ENCODE results near the gene SPATS2L.
"Not testable (repeated sequence)": the region's sequence is repeated elsewhere in the genome, so short reads cannot be mapped to it uniquely, and the experiment has no call there.

The SPATS2L gene

DNA sequence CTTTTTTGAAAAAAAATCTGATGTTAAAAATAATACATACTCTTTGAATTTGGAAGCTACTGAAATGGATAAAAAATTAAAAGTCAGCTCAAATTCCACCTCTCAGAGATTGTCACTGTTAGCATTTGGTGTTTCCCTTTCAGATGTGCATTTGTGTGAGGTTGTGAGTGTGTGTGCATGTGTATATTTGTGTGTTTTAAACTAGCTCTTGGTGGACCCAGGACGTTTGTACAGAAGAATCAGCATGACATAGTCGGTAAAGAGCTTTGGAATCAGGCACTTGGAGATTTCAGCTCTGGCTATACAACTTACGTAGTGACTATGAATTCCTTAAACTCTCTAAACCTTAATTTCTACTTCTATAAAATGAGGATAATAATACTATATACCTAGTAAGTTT, 14.5 kb downstream of the SPATS2L start:
- DNase-seq: no peak

DNA sequence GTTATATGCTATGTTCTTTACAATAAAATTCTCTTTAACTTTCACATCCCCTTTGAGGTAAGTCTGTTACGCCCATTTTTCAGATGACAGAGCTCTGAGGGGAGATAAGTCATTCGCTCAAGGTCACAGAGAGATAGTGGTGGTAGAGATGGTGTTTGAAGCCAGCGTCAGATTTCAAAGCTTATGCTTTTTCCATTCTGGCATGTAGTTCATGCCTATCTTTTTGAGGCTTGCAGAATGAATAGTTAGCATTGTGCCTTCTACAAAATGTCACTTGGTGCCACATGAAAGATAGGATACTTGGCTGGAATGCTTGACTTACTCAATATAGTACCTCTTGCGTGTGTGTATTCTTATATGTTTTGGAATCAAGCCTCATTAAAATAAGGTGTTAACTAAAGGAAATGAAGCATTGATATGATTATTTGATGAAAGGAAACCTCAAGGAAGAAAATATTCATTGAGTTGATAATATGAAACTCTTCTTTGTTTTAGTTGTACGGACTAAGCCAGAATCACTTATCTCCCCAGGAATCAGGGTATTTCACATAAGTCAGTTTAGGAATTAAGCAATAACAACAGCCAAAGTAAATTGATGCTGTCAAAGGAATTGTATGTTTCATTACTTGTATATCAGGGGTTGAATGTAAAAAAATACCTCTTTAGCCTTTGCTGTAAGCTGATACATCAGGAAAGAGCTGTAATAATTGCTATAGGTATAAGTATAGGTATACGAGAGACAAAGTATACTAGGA, 15.5 kb downstream of the SPATS2L start:
- DNase-seq: no peak

DNA sequence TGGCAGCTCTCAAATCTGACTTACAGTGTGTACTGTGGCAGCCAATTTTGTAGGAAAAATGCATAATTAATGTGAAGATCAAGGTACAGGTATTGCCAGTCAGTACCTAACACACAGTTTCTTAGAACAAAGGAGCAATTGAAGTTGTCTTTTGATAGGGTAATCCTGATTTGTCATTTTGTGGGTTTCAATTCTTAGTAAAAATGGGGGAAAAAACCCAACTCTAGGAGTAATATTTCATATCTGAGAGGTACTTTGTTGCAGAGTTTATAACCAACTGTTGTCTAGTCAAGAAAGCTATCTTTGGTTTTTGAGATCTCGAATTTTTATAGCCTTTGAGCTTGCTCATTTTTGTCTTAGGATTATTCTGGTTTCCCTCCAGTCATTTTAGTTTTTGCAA, 16.1 kb downstream of the SPATS2L start:
- no peak for DNase-seq

DNA sequence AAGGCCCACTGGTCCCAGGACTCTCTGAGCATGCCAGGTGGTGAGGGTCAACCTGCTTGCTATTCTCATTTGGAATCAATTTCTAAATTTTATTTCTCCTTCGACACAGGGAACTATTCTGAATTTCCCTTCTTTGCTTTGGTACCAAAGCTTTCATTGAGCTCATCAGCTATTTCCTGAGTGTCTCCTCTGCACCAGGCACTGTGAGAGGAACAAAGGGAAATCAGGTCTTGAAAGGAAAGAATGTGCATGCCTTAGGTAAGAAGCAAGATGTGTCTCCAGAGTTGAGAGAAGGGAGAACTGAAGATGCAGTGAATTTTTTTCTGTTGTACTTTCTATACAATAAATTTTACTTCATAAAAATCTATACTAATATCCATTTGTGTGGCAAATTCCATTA, 17.9 kb downstream of the SPATS2L start:
- no peak for DNase-seq

DNA sequence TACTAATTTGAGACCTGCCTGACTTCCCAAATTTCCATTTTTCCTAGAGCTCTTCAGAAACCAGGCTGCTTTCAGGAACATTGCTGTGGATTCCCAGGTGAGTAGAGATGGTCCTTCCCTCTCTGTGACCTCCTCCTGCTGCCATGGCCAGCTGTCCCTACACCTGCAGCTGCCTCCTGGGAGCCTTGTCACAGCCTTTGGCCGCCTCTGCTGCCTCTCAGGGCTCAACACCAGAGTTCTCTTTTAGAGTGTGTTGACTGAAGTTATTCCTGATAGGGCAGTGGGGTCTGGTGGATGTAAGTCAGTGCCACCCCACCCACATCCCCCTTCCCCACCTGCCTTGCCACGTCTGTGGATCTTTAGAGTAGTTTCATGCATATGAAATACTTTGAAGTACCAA, 22.9 kb downstream of the SPATS2L start:
- no peak for DNase-seq

DNA sequence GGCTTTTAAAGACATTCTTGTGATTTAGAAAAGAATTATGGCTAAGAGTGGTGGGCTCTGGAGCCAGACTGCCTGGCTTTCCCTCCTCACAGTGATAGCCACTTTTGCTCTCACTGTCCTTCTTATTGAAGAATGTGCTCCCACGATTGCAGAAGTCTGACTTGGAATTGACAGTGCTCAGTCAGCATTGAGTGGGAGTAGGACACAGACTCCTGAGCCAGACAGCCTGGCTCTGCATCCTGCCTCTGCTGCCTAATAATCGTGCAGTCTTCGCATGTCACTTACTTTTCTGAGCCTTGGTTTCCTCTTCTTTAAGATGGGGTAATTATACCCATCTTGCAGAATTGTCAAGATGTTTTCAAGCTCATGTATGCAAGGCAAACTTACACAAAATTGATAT, 23.3 kb downstream of the SPATS2L start:
- DNase-seq: no peak

DNA sequence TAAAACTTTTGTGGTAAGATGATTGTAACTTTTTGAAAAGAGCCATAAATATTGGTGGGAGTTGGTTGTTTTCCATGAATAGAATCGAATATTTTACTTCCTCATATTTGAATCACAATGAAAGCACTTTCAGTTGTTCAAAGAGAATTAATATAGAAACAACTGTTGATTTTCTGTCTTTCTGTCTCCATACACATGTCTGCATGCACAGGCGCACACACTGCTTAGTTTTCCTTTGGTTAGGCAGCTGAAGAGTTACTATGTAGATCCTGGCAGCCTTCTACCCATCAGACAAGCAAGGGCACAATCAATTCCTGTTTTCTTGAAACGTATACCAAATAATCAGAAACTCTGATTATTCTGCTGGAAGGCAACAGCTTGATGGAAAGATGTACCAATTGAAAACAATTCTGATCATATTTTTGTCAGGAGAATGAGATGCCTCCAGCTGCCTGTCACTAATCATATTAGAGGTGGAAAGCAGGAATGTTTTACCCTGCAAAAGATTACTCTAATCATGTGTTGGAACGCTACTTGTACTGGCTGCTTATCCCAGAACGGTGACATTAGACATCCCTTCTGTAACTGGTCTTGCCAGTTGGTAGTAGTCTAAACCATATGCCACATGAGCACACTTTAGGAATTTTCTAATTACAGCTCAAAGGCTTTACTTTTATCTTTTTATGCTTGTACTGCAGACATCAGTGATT, 24.0 kb downstream of the SPATS2L start:
- no peak for DNase-seq

DNA sequence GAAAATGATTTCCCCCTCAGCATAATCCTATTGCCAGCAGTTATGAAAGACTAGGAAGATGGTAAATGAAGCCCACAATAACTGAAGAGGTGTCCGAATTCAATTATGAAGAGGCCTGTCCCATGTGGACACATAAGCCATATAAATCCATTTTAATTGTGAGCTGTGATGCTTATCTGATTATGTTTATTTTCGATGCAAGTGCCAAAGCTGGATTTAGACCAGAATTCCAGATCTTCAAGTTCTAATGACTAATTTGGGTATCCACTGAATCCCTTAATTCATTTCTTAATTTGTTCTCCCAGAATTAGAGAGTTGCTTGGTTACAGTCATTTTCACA, 24.5 kb downstream of the SPATS2L start:
- DNase-seq: no peak

DNA sequence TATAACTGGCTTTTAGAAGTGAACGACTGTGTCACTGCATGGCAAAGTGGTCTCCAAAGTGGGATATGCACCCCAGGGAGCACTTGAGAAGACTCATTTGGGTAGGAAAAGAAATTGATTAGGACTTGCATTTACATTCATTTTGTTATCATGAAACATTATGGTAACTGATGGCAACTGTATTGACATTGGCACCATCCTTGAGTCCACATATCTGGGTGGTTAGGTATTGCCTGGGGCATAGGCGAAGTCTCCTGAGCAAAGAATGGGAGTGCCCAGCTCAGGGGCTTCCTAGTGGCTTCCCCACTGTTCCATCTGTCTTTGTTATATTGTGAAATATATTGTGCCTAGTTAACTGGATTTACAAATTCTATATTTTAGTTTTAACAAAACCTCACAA, 29.2 kb downstream of the SPATS2L start:
- DNase-seq: no peak

DNA sequence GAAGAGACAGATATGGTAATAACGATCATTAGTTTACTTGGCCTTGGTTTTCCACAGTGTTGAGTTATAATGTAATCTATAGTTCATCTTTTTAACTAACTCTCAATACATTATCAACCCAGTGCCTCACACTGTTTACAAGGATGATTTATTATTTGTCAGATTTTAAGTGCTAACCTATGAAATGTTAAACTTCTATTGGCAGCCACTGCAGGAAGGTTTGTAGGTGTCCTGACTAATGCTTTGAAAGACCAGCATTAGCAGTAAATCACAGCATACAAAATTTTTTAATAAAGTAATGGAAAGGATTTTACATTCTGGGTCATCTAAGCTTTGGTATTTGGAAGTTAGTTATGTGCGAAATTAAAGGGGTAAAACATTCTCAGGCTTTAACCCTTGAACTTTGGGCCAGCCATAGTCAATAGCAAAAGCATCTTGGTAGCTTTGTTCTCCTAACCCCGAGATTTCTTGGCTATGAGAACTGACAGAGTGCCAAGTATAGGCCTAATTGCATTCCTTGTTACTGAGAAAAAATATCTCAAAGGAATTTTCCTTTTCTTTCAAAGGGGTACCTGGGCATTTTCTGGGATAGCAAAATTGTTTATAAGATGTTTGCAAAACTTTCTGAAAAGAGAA, 30.6 kb downstream of the SPATS2L start:
- DNase-seq: no peak

DNA sequence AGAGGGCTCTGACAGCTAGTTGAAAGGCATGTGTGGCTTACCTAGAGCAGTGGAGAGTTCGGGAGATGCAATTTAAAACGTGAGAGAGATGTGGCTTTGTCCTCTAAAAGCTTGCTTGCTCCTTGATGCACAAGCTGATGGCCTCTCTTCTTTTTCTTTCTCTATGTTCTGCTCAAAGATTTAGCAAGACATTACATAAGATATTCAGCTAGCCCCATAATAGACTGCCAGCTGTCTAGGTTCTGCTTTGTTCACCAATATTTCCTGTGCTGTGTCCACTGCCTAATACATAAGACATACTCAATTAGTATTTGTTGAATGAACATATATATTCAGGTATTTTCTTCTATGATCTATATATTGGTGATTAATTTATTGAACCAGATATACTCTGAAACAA, 31.1 kb downstream of the SPATS2L start:
- DNase-seq: no peak

DNA sequence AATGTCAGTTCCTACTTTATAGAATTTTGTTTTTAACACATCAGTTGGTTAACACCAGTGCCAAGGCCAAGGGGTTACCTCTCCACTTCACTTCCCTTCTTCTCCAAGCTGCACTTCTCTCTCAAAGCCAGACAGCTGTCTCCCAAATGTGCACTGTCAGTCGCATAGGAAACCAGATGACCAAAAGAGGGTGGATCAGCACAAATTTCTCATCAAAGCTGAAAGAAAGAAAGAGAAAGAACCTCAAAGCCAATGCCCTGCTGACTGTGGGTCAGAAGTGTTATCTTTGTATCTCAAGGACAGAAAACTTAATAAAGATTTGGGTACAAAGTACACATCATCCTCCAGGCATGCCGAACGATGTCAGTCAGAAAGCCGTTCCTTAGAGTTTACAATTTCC, 32.2 kb downstream of the SPATS2L start:
- DNase-seq: no peak

DNA sequence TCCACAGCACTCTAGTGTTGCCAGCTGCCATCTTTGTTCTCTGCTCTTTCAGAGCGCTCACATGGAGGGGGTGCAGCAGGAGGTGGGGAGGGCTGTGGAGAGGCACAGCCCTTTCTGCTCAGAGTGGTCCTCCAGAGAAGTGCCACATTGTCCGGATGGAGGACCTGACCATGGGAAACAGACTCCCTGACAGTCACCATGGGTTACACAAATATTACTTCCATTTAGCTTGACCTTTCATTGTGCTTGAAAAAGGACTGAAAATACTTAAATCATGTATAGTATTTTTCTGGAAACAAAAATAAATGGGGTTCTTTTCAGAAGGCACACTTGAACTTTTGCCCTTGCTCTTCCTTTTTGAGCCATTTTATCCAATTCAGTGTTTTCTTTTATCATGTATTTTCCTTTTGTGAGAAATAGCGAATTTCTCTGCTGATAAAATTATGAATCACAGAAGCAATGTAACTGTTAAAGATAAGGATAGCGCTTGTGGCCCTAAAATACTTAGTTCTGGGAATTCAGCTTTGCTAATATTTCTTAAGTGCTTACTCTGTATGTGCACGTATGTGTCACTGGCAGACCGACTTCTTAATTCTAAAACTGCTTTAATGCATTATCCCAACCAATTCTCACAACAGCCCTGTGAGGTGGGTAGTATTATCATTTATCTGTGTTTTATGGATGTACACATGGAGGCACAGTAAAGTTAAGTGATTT, 34.2 kb downstream of the SPATS2L start:
- DNase-seq: no peak

DNA sequence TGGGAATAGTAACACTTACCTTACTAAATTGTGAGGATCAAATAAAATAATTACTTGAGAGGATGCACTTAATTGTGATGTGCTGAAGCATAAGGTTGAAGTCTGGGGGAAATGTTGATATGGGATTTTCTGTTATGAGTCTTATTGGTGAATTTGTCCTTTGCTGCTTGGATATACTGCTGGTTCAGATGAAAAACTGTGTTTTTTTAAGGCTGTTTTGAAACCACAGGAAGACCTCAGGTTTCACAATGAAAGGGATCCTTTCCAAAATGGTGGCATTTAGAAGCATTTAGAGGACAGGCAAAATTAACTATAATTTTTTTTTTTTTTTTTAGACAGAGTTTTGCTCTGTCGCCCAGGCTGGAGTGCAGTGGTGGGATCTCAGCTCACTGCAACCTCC, 34.9 kb downstream of the SPATS2L start:
- no peak for DNase-seq

DNA sequence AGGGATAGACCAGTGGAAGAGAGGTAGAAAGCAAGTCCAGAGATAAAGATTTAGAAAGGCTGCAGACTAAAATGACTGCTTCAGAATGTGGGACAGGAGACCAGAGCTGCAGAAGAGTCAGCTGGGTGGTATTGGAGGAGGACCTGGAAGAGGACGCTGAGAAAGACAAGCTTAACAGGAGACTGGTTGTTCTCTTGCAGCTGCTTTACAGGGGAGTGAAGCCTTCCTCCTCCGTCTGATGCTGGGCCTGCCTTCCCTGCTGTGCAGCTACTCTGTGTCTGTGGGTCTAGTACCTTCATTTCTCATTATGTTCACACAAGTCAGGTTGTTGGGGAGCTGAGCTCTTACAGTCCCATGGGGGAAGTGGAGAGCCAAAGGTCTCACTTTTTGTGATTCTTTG, 35.7 kb downstream of the SPATS2L start:
- DNase-seq: no peak

DNA sequence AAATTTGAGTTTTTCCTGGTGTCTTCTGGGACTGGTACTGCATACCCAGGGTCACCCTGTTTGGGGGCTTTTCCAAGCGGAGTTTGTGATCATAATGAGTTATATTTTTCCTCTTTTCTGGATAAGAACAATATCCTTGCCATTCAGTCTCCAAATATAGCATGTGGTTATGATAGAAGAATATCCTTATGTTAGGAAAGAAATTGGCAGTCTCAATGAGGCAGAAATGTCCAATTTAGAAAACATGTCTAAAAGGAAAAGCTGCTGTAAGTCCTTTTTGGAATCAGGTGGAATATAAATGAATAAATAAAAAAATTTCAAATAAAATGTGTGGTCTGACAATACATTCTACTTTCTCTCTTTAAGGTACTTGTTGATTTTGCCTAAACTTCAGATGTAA, 36.2 kb downstream of the SPATS2L start:
- DNase-seq: no peak

DNA sequence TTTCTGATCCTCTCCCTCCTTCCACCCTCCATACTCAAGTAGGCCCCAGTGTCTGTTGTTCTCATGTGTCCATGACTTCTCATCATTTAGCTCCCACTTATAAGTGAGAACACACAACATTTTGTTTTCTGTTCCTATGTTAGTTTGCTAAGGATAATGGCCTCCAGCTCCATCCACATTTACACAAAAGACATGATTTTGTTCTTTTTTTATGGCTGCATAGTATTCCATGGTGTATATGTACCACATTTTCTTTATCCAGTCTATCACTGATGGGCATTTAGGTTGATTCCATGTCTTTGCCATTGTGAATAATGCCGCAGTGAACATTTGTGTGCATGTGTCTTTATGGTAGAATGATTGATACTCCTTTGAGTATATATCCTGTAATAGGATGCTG, 37.7 kb downstream of the SPATS2L start:
- not testable (repeated sequence) for DNase-seq

DNA sequence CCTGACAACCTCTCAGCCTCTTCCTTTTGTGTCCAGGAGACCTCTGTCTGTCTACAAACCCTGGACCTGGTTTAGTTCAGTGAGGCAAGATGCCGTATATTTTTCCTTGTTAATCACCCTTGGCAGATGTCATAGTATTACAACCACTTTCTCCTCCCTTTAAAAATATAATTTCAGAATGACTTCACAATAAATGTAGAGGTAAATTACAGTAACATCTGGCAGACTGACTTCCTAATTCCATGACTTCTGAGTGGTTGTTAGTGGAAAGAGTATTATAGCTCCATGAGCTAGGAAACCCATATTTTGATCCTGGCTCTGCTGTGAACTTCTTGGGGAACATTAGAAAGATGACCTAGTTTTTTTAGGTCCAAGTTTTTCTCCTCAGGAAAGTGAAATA, 39.5 kb downstream of the SPATS2L start:
- no peak for DNase-seq

DNA sequence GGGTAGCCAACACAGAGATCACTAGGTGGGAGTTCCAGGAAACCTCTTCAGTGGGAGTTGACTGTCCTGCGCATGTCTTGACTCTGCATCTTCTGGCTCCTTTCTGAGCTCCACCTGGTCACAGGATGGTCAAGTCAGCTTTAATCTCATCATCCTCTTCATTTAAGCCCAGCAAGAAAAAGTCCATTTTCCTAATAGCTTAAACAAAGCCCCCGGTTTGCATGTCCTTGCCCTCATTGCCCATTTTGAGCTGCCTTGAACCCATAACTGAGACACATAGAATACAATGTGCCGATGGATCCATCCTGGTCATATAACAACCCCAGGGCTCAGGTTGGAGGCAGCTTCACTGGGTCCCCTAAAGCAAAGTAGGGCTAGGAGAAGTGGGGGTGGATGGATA, 40.8 kb downstream of the SPATS2L start:
- no peak for DNase-seq

DNA sequence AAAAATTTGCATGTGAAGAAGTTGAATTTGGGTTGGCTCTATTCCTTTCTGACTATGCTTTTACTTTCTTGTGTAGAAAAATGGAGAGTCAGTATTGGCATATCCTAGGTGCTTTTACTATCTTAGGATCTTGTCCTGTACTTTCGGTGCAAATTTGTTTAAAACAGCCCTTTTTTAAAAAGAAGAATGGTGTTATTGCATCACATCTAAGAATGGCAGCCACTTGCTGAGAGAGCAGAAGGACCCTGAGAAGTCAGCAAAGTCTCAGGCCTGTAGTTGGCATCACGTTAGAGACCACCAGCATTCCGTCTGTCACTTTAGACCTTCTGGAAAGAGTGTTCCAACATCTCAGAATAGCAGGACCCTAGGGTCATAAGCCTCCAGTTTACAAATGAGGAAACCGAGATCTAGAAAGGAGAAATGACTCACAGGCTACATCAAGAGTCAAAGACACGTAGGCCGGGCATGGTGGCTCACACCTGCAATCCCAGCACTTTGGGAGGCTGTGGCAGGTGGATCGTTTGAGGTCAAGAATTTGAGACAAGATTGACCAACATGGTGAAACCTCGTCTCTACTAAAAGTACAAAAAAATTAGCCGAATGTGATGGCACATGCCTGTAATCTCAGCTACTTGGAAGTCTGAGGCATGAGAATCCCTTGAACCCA, 42.5 kb downstream of the SPATS2L start:
- DNase-seq: no peak

DNA sequence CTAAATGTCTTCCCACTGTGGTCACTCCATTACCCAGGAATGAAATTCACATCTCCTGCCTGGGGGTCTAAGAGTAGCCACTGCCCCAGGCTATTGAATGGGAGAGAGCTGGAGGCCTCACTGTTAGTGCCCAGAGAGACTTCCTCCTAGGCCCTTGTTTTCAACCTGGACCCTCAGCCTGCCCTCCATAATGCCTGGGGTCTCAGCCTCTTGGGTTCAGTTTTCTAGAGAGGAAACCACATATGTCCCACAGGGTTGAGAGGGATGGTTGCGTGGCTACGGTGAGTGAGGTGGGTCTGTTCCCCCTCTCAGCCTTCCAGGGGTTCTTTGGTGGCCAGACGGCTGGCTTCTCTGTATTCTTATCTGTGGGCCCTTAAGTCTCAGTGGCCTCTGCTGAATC, 43.4 kb downstream of the SPATS2L start:
- no peak for DNase-seq

DNA sequence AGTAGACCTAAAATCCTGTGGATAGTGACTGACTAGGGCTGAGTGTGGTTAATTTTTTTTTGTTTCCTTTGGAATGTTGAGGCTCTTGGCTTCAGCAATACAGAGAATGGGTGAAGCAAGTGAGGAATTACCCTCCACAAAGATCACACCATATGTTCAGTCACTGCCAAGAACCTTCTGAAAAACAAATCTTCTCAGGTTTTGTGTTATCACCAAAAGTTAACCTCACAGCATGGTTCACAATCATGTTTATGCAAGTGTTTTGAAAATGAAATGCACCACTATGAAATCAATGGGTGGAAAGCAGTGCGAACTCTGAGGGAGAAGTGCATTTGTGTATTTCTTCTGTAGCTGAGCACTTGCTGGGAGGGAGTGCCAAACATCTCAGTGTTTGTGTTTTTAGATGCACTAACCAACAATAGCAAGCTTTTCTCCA, 44.4 kb downstream of the SPATS2L start:
- DNase-seq: no peak

DNA sequence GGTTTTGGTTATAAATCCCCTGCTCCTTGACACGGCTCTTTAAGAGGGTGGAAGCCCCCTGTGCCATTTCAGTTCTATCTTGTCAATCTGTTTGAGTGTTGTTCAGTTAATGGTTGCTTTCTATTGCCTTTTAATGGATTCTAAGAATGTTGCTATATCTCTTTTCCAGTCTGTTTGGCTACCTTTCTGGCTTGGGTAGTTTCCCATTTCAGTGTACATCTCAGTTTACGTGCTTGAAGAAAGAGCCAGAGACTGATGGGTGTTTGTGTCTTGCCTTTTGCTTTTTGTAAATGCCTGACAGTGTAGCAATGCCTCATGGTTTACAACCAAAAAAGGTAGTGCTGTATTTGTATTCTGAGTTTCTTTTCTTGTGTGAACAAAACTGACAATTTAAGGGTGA, 45.3 kb downstream of the SPATS2L start:
- no peak for DNase-seq
